Left hindlimb (tissue), 1 donor: ENCODE results near the gene FGGY.
A peak's percentile ranks its signal among the peaks of the same experiment; 100 is the strongest.
"Not testable (repeated sequence)": the region's sequence is repeated elsewhere in the genome, so short reads cannot be mapped to it uniquely, and the experiment has no call there.

Source experiments
- DNase-seq: peaks from one replicate; pipeline ENCODE4 v3.0.0-alpha.2; 2018

The FGGY gene

GRCh38 chr1:59296358-59297256, at the start of gene FGGY:
TSS of gene FGGY (plus strand) at chr1:59297094. CDS start at chr1:59321550, 24,456 bp downstream.
- DNase-seq, result peak; percentile 98

- DNase-seq, result no peak
These were observed 48.1 kb upstream of the FGGY start for GRCh38 chr1:59248758-59249157.

- no peak for DNase-seq
These were observed 47.3 kb upstream of the FGGY start for GRCh38 chr1:59249396-59250137.

GRCh38 chr1:59251061-59251460, 45.8 kb upstream of the FGGY start:
- DNase-seq, result not testable (repeated sequence)

- not testable (repeated sequence) for DNase-seq
These were observed 40.5 kb upstream of the FGGY start for GRCh38 chr1:59256429-59256828.

- DNase-seq, result no peak
These were observed 38.4 kb upstream of the FGGY start for GRCh38 chr1:59258412-59259032.

- peak; percentile 64 for DNase-seq
These were observed 35.4 kb upstream of the FGGY start for GRCh38 chr1:59261537-59261936.

- DNase-seq, result no peak
These were observed 34.3 kb upstream of the FGGY start for GRCh38 chr1:59262631-59263030.

- DNase-seq, result no peak
These were observed 33.8 kb upstream of the FGGY start for GRCh38 chr1:59263111-59263510.

- DNase-seq, result no peak
These were observed 31.3 kb upstream of the FGGY start for GRCh38 chr1:59265622-59266021.

- DNase-seq, result no peak
These were observed 30.5 kb upstream of the FGGY start for GRCh38 chr1:59266180-59266926.

- no peak for DNase-seq
These were observed 30.0 kb upstream of the FGGY start for GRCh38 chr1:59266927-59267293.

GRCh38 chr1:59268406-59268805, 28.5 kb upstream of the FGGY start:
- no peak for DNase-seq

GRCh38 chr1:59271561-59272260, 25.2 kb upstream of the FGGY start:
- no peak for DNase-seq

- no peak for DNase-seq
These were observed 24.4 kb upstream of the FGGY start for GRCh38 chr1:59272507-59272906.

GRCh38 chr1:59276439-59276851, 20.4 kb upstream of the FGGY start:
- DNase-seq, result no peak

- no peak for DNase-seq
These were observed 18.0 kb upstream of the FGGY start for GRCh38 chr1:59278780-59279354.

GRCh38 chr1:59279645-59280044, 17.2 kb upstream of the FGGY start:
- DNase-seq, result no peak

GRCh38 chr1:59282951-59283350, 13.9 kb upstream of the FGGY start:
- DNase-seq, result no peak

GRCh38 chr1:59285691-59286090, 11.2 kb upstream of the FGGY start:
- no peak for DNase-seq

- DNase-seq, result no peak
These were observed 8.8 kb upstream of the FGGY start for GRCh38 chr1:59288046-59288445.

GRCh38 chr1:59289570-59289969, 7.3 kb upstream of the FGGY start:
- no peak for DNase-seq
